Endothelial cell of umbilical vein (primary cell): ENCODE measurements around the gene GPR78. TPM values are rescaled to one million over a fixed set of nuclear protein-coding genes. Genes with fewer than 3 reads are reported as not detected.

Experiments
- BruUV-seq: library from RNA; stranded (reverse); fragments of 400-500 nt; replicated peaks from 2 replicates; lab custom pipeline; 2021; lab: Mats Ljungman, UMichigan
- CTCF ChIA-PET: fragments of 300-600, 350-600 bp; sonication (Branson Sonifier 250); formaldehyde crosslinking; loops from one replicate; lab custom pipeline; 2021; ENCODE audit warnings: antibody characterized with exemption, inconsistent platforms; lab: Charles Lee
- POLR2A ChIA-PET: fragments of 300-600, 350-600 bp; sonication (Branson Sonifier 250); formaldehyde crosslinking; loops from one replicate; lab custom pipeline; 2021; ENCODE audit warnings: antibody characterized with exemption, inconsistent platforms; lab: Charles Lee
- DNase-seq: peaks from one replicate; pipeline ENCODE4 v3.0.0-alpha.2; 2011; ENCODE audit warnings: low read depth, low spot score
- FAIRE-seq: peaks from 2 replicates; lab custom pipeline; 2011; peaks lifted over from hg19 to GRCh38; lab: Jason Lieb, UNC
- H2AFZ ChIP-seq: 2 replicates; pipeline ENCODE4 v1.6.0; 2012; ENCODE audit warnings: low read depth, low read length, control low read depth, inconsistent platforms
- H3K27ac ChIP-seq: 2 replicates; pipeline ENCODE4 v1.5.1; 2011; ENCODE audit warnings: low read depth, mild to moderate bottlenecking, control low read depth, low read length, moderate library complexity; ENCODE audit not compliant: insufficient read depth
- H3K27me3 ChIP-seq, 2 experiments: 2 replicates each; pipeline versions ENCODE4 v1.6.0 to v1.6.1; 2011; ENCODE audit warnings: low read length in 2 of 2, mixed read lengths in 1 of 2; ENCODE audit not compliant: control insufficient read depth in 2 of 2, insufficient read depth in 2 of 2
- H3K36me3 ChIP-seq, 2 experiments: 2 replicates in 1 of 2; 3 replicates in 1 of 2; pipeline ENCODE4 v1.5.1; 2011; ENCODE audit warnings: low read length in 2 of 2, mild to moderate bottlenecking in 1 of 2, moderate library complexity in 1 of 2; ENCODE audit not compliant: control insufficient read depth in 2 of 2, insufficient read depth in 2 of 2; ENCODE audit errors: extremely low read depth in 1 of 2
- H3K4me1 ChIP-seq: 3 replicates; pipeline ENCODE4 v1.5.1; 2011; ENCODE audit warnings: mild to moderate bottlenecking, low read length; ENCODE audit not compliant: control insufficient read depth, insufficient read depth; ENCODE audit errors: extremely low read depth
- H3K4me2 ChIP-seq: 2 replicates; pipeline ENCODE4 v1.6.1; 2011; ENCODE audit warnings: low read length, control low read depth, mixed read lengths; ENCODE audit not compliant: insufficient read depth
- H3K4me3 ChIP-seq, 3 experiments: fragments of 200-600 bp in 1 of 3; sonication (generic), shearing (Covaris generic) in 1 of 3; replicated peaks in 1 of 3; 2 replicates each; pipeline ENCODE4 v1.5.1; 2011 to 2016; ENCODE audit warnings: control low read depth in 3 of 3, low read length in 3 of 3, mild to moderate bottlenecking in 2 of 3, inconsistent platforms in 1 of 3, low read depth in 1 of 3, moderate library complexity in 1 of 3; ENCODE audit not compliant: insufficient read depth in 1 of 3
- H3K79me2 ChIP-seq: 2 replicates; pipeline ENCODE4 v1.6.0; 2012; ENCODE audit warnings: low read length, inconsistent platforms; ENCODE audit not compliant: control insufficient read depth, insufficient read depth
- H3K9ac ChIP-seq: replicated peaks from 2 replicates; pipeline ENCODE3; 2011; ENCODE audit warnings: low read length, control low read depth; ENCODE audit not compliant: insufficient read depth; ENCODE audit errors: extremely low read depth
- H3K9me1 ChIP-seq: replicated peaks from 3 replicates; pipeline ENCODE4 v1.6.0; 2011; ENCODE audit warnings: mild to moderate bottlenecking, low read length; ENCODE audit not compliant: control insufficient read depth, insufficient read depth; ENCODE audit errors: extremely low read depth
- H3K9me3 ChIP-seq: replicated peaks from 2 replicates; pipeline ENCODE4 v1.5.1; 2012; ENCODE audit warnings: low read length, inconsistent platforms; ENCODE audit not compliant: control insufficient read depth, insufficient read depth
- H4K20me1 ChIP-seq: replicated peaks from 2 replicates; pipeline ENCODE3; 2011; ENCODE audit warnings: mild to moderate bottlenecking, low read length; ENCODE audit not compliant: control insufficient read depth, insufficient read depth; ENCODE audit errors: extremely low read depth
- CTCF ChIP-seq, 2 donors: IDR thresholded peaks; 1 replicate in 1 of 2; 2 replicates in 1 of 2; pipeline ENCODE4 v1.5.1; 2011; ENCODE audit warnings: low read length in 2 of 2, mild to moderate bottlenecking in 2 of 2, moderate library complexity in 2 of 2, control low read depth in 1 of 2, inconsistent platforms in 1 of 2, low read depth in 1 of 2; ENCODE audit not compliant: insufficient read depth in 1 of 2; ENCODE audit errors: extremely low read depth in 1 of 2
- EZH2 ChIP-seq: IDR thresholded peaks from 2 replicates; pipeline ENCODE4 v1.6.1; 2012; ENCODE audit warnings: borderline replicate concordance, low read depth, mild to moderate bottlenecking, moderate library complexity, low read length, inconsistent platforms; ENCODE audit not compliant: severe bottlenecking
- FOS ChIP-seq: IDR thresholded peaks from 2 replicates; pipeline ENCODE4 v1.6.1; 2011; ENCODE audit warnings: mild to moderate bottlenecking, low read length, moderate library complexity, borderline replicate concordance; ENCODE audit not compliant: insufficient read depth
- GATA2 ChIP-seq: IDR thresholded peaks from 2 replicates; pipeline ENCODE4 v1.7.0; 2011; ENCODE audit warnings: low read depth, mild to moderate bottlenecking, moderate library complexity, mixed read lengths, low read length; ENCODE audit not compliant: insufficient read length, insufficient read depth
- JUN ChIP-seq: IDR thresholded peaks from 2 replicates; pipeline ENCODE4 v1.6.1; 2011; ENCODE audit warnings: borderline replicate concordance, low read depth; ENCODE audit not compliant: insufficient read length, insufficient read depth
- MAX ChIP-seq: IDR thresholded peaks from 2 replicates; pipeline ENCODE4 v1.6.1; 2011; ENCODE audit not compliant: insufficient read depth, insufficient read length
- MYC ChIP-seq: IDR thresholded peaks from one replicate; pipeline ENCODE4 v1.6.1; 2011; ENCODE audit warnings: mild to moderate bottlenecking, low read depth, low read length
- POLR2A ChIP-seq: IDR thresholded peaks from 2 replicates; pipeline ENCODE4 v1.6.1; 2012; ENCODE audit warnings: low read depth, mild to moderate bottlenecking, control low read depth, low read length
- POLR2AphosphoS5 ChIP-seq: IDR thresholded peaks from 2 replicates; pipeline ENCODE4 v1.6.1; 2012; ENCODE audit warnings: low read depth, mild to moderate bottlenecking, control low read depth, low read length, moderate library complexity; ENCODE audit not compliant: insufficient read depth
- dilution Hi-C: fragments of 300-500 bp; cut with MboI; formaldehyde crosslinking; loops from one replicate; pipeline ENCODE4 v1.15.0; 2019; ENCODE audit warnings: low sequenced_read_pairs; ENCODE audit not compliant: extremely low pct_ligation_motif_present
- intact Hi-C: fragments of 100-400 bp; cut with micrococcal nuclease; formaldehyde crosslinking; loops from one replicate; pipeline ENCODE4 v1.10.0; 2022
- polyA plus RNA-seq, 4 experiments: library from polyadenylated mRNA; depleted of rRNA in 3 of 4; stranded (reverse) in 3 of 4; unstranded in 1 of 4; fragments of >200 nt; gene quantifications; 2 replicates each; pipeline versions ENCODE4 v1.2.1 to v1.2.3, GENCODE V29; 2011 to 2012; ENCODE audit warnings: missing spikeins in 1 of 4
- total RNA-seq: library from RNA; stranded (reverse); gene quantifications from 2 replicates; pipeline ENCODE4 v1.2.3, GENCODE V29; 2021

The GPR78 gene
- total and polyA plus RNA-seq, 2 donors (not counting 3 experiments of a cell fraction or from before 2014, with no cell fraction given) = not detected

- ChIA-PET CTCF (interaction anchor here (1.6 kb wide), 1 partner anchor 122 kb away, joined by 5 read pairs; no protein-coding TSS in a partner anchor), POLR2A (no interaction called here)
- Histone ChIP-seq H3K27me3 (peaks cover 22 to 26% of the 10 kb centered on the region in 2 experiments), H3K9me3 (no peaks in the 10 kb centered on the region), H4K20me1 (no peaks in the 10 kb centered on the region), H3K36me3 (no peaks in the 10 kb centered on the region), H3K4me1 (no peaks in the 10 kb centered on the region), H3K9ac (no peak overlapping the region), H3K79me2 (no peaks in the 10 kb centered on the region), H2AFZ (no peak overlapping the region), H3K9me1 (no peaks in the 10 kb centered on the region), H3K27ac (no peak overlapping the region), H3K4me2 (no peak overlapping the region), H3K4me3 (no peak overlapping the region)
- dilution Hi-C loops (no loop called here), intact Hi-C loops (loop anchor here (10.0 kb wide), 1 partner anchor 326 kb away; the partner anchor contains the start of gene HTRA3)
- no peak for DNase-seq
- no TSS peak for BruUV-seq
- no peak for FAIRE-seq
- no peak for TF ChIP-seq MAX
Measured at GRCh38 chr4:8590546-8590880, 10.3 kb downstream of the GPR78 start.

- Histone ChIP-seq H2AFZ (no peak overlapping the region), H3K79me2 (no peaks in the 10 kb centered on the region), H3K9me1 (no peaks in the 10 kb centered on the region), H3K27ac (no peak overlapping the region), H3K4me3 (no peak overlapping the region), H4K20me1 (no peaks in the 10 kb centered on the region), H3K9ac (no peak overlapping the region), H3K4me2 (no peak overlapping the region), H3K9me3 (no peaks in the 10 kb centered on the region), H3K36me3 (no peaks in the 10 kb centered on the region), H3K4me1 (no peaks in the 10 kb centered on the region), H3K27me3 (peaks cover 22 to 26% of the 10 kb centered on the region in 2 experiments)
- dilution Hi-C loops = no loop called here
- no peak for DNase-seq
- intact Hi-C loops = loop anchor here (10.0 kb wide), 1 partner anchor 326 kb away; the partner anchor contains the start of gene HTRA3
- CTCF ChIA-PET = no interaction called here
- POLR2A ChIA-PET = no interaction called here
- FAIRE-seq = no peak
- no TSS peak for BruUV-seq
- TF ChIP-seq MYC = no peak
- no peak for TF ChIP-seq POLR2A
- TF ChIP-seq FOS = no peak
- TF ChIP-seq JUN = no peak
- no peak for TF ChIP-seq MAX
- no peak for TF ChIP-seq EZH2
- no peak for TF ChIP-seq CTCF (IDR thresholded peaks at IDR 0.05; ENCODE audit: extremely low read depth in 1 of 2, insufficient read depth in 1 of 2, low read depth in 1 of 2, low read length in 2 of 2)
- TF ChIP-seq POLR2AphosphoS5 = no peak
- TF ChIP-seq GATA2 = no peak
Measured at GRCh38 chr4:8591114-8591513, 10.9 kb downstream of the GPR78 start.
